ENCODE results near the gene COX6A1. TPM values are rescaled to one million over a fixed set of nuclear protein-coding genes. Genes with fewer than 3 reads are reported as not detected.

The COX6A1 gene
- total RNA-seq (2012; rRNA removed) = 325 and 378 TPM in 2 replicates

DNA sequence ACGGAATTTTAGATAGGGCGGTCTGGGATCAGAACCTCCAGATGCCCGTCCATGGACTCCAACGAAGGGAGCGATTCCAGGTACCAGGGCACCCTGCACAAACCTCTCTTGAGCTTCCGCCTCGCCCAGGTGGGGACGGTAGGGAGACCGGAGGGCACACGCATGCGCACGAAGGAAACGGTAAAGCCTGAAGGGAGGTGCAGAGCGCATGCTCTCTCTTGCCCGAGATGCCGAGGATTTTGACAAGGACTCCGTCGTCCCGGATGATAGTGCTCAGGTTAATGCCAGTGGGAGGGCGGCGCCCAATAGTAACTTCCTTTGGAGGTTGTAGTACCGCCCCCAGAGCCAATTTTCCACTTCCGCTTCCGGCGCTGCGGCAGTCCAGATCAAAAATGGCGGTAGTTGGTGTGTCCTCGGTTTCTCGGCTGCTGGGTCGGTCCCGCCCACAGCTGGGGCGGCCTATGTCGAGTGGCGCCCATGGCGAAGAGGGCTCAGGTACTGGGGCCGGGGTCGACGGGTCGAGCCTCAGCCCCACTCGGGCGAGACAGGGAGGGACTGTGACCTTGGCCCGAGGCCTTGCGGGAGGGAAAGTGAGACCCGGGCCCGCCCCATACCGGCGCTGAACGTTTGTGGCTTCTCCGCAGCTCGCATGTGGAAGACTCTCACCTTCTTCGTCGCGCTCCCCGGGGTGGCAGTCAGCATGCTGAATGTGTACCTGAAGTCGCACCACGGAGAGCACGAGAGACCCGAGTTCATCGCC, at the start of gene COX6A1:
Gene COX6A1 (plus strand): TSS at position 379 of the 760 bp plus-strand sequence. CDS start 14 bp downstream, at position 393.
- peak within 1 kb of the TSS; percentile 97 for H3K4me3 ChIP-seq (ENCODE audit: low read length)
- no peaks in the 10 kb centered on the region for H3K9me3 ChIP-seq (replicated peaks; ENCODE audit: low read length)
- peak within 1 kb of the TSS; percentile 95 for H3K4me2 ChIP-seq (ENCODE audit: low read length)
- peaks cover 9% of the 10 kb centered on the region for H3K36me3 ChIP-seq (ENCODE audit: insufficient read depth, low read length)
- H3K4me1 ChIP-seq (ENCODE audit: control insufficient read depth, insufficient read depth, low read length) = peaks cover 14% of the 10 kb centered on the region
- peak within 1 kb of the TSS; percentile 81 for H3K9ac ChIP-seq (ENCODE audit: low read depth, low read length)
- H3K27me3 ChIP-seq (ENCODE audit: control insufficient read depth, insufficient read depth, low read length) = peaks cover 5% of the 10 kb centered on the region

DNA sequence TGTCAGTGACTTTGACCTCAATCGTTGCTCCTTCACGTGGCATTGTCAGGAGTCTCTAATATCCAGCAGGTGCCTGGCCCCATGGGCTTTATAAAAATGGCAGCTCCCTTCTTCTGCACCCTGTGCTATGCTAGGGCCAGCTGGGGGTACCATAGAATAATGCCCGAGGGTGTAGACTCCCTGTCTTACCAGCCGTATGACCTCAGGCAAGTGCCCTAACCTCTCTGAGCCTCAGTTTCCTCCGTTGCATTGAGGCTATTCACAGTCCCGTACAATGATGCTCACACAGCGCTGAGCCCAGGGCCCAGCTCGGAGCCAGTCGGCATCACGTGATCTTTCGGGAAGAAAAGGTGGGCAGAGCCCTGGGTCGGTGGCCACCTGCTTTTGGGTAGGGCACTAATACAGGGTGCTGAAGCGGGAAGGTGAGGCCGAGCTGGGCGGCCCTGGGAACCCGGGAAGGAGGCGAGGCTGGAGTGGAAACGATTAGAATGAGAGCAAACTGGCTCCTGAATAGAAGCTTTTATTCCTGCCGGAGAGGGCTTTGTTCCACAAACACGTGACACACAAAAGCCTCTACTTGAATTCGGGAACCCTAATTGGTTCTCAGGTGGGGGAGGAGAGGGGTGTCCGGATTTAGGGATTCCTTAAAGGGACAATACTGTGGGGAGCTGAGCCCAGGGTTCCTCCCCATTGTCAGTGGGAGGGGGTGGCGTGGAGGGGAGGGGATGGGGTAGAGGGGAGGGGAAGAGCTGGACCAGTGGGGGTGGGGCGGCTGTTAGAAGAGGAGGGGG, 49.0 kb upstream of the COX6A1 start:
- Histone ChIP-seq H3K27me3 (ENCODE audit: control insufficient read depth, insufficient read depth, low read length) (peaks cover 45% of the 10 kb centered on the region), H3K4me3 (ENCODE audit: low read length) (no peak overlapping the region), H3K36me3 (ENCODE audit: insufficient read depth, low read length) (no peaks in the 10 kb centered on the region), H3K4me1 (ENCODE audit: control insufficient read depth, insufficient read depth, low read length) (no peaks in the 10 kb centered on the region), H3K9ac (ENCODE audit: low read depth, low read length) (no peak overlapping the region), H3K4me2 (ENCODE audit: low read length) (no peak overlapping the region), H3K9me3 (replicated peaks; ENCODE audit: low read length) (no peaks in the 10 kb centered on the region)

DNA sequence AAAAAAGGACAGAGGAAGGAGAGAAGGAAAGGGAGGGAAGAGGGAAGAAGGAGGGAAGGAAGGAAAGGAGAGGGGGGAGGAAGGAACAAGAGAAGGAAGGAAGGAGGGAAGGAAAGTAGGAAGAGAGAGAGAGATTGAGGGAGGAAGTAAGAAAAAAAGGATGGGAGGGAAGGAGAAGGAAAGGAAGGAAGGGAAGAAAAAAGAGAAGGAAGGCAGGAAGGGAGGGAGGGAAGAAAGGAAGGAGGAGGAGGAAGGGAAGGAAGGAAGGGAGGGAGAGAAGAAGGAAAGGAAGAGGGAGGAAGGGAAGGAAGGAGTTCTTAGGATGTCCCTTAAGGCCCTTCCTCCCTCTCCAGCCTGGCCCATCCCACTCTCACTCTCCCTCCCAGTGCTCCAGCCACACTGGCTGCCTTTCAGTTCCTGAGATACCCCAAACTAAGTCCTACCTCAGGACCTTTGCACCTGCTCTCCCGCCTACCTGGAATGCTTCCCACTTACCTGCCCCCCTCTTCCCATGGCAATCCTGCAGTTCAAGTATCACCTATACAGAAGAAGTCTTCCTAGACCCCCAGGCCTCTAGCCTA, 47.3 kb upstream of the COX6A1 start:
- Histone ChIP-seq H3K4me1 (ENCODE audit: control insufficient read depth, insufficient read depth, low read length) (no peaks in the 10 kb centered on the region), H3K9me3 (replicated peaks; ENCODE audit: low read length) (no peaks in the 10 kb centered on the region), H3K4me2 (ENCODE audit: low read length) (no peak overlapping the region), H3K36me3 (ENCODE audit: insufficient read depth, low read length) (no peaks in the 10 kb centered on the region), H3K27me3 (ENCODE audit: control insufficient read depth, insufficient read depth, low read length) (peaks cover 62% of the 10 kb centered on the region), H3K9ac (ENCODE audit: low read depth, low read length) (no peak overlapping the region), H3K4me3 (ENCODE audit: low read length) (no peak overlapping the region)

DNA sequence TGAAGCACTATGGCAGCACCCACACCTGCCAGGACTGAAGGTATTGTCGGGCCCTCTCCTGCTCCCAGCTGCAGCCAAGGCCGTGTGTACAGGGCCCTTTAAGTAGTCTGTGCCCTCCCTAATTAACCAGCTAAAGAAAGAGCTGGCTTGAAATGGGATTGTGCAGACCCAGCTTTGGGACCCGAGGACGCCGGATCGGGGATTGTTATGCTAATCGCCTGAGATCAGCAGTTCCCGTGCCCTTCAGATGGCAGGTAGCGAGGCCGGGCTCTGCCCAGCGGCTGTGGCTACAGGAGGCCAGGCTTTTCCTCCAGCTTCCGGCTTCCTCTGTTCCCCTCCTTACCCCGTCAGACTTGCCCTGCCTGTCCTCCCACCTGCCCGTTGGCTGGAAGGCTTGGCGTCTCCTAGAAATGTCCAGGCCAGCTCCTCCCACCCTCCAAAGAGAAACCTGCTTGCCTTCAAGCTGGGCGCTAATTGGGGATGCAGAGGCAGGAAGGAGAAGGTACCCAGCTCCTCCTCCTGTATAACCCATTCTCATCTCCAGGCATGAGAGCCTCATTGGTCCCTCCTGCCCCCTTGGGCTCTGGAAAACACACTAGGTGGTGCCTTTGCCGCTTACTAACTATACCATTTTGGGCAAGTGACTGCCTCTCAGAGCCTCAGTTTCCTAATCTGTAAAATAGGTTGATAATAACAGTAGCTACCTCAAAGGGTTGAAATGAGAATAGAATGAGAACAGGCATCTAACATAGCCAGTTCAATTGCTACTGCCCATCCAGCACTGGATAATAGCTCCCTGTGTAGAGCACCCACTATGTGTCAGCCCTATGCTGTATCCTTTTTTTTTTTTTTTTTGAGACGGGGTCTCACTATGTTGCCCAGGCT, 43.2 kb upstream of the COX6A1 start:
- no peak overlapping the region for H3K4me3 ChIP-seq (ENCODE audit: low read length)
- H3K9ac ChIP-seq (ENCODE audit: low read depth, low read length) = no peak overlapping the region
- H3K9me3 ChIP-seq (replicated peaks; ENCODE audit: low read length) = no peaks in the 10 kb centered on the region
- H3K36me3 ChIP-seq (ENCODE audit: insufficient read depth, low read length) = no peaks in the 10 kb centered on the region
- H3K27me3 ChIP-seq (ENCODE audit: control insufficient read depth, insufficient read depth, low read length) = peaks cover 63% of the 10 kb centered on the region
- no peaks in the 10 kb centered on the region for H3K4me1 ChIP-seq (ENCODE audit: control insufficient read depth, insufficient read depth, low read length)
- no peak overlapping the region for H3K4me2 ChIP-seq (ENCODE audit: low read length)

DNA sequence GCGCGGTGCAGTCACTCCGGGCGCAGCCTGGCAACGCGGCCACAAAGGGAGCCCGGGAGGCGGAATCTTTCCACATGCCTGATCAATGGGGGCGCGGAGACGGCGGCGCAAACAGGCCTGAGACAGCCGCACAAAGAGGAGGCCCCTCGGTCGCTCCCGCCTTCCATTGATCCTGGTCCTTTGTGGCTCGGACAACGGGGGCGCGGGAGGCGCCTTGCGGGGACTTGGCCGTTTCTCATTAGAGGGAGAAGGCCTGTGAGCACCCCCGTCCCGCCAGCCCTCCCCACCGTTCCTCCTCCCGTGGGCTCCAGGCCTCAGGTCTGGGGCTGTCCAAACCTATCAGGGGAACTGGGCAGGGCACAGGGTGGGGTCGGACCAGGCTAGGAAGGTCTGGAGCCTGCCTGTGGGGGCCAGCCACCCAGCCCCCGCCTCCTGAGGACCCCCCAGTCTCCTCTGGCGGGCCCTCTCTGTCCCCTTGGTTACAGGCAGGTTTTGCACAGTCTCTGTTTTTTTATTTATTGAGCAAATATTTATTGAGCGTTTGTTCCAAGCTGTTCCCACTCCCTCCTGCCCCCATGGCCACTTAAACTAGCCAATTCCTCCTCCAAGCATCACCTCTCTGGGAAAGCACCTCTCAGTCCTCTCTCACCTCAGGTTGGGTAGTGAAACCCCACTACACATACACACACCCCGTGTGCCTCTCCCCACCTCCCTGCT, 39.9 kb upstream of the COX6A1 start:
- Histone ChIP-seq H3K4me2 (ENCODE audit: low read length) (no peak overlapping the region), H3K27me3 (ENCODE audit: control insufficient read depth, insufficient read depth, low read length) (peaks cover 63% of the 10 kb centered on the region), H3K4me3 (ENCODE audit: low read length) (no peak overlapping the region), H3K36me3 (ENCODE audit: insufficient read depth, low read length) (no peaks in the 10 kb centered on the region), H3K9ac (ENCODE audit: low read depth, low read length) (no peak overlapping the region), H3K4me1 (ENCODE audit: control insufficient read depth, insufficient read depth, low read length) (no peaks in the 10 kb centered on the region), H3K9me3 (replicated peaks; ENCODE audit: low read length) (no peaks in the 10 kb centered on the region)

DNA sequence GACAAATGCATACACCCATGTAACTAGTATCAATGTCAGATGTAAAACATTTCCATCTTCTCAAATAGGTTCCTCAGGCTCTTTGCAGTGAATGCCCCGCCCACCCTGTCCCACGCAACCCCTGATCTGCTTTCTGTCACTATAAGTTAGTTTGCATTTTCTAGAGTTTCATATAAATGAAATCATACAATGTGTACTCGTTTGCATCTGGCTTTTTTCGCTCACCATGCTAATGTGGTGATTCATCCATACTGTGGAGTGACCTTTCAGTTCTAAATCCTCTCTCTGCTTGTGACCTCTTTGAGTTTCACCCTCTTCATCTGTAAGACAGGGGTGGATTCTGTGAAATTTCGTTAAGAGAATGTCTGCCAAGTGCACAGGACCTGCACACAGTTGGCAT, 38.4 kb upstream of the COX6A1 start:
- no peak overlapping the region for H3K4me3 ChIP-seq (ENCODE audit: low read length)
- H3K4me2 ChIP-seq (ENCODE audit: low read length) = no peak overlapping the region
- H3K9me3 ChIP-seq (replicated peaks; ENCODE audit: low read length) = no peaks in the 10 kb centered on the region
- no peaks in the 10 kb centered on the region for H3K4me1 ChIP-seq (ENCODE audit: control insufficient read depth, insufficient read depth, low read length)
- H3K9ac ChIP-seq (ENCODE audit: low read depth, low read length) = no peak overlapping the region
- H3K36me3 ChIP-seq (ENCODE audit: insufficient read depth, low read length) = no peaks in the 10 kb centered on the region
- H3K27me3 ChIP-seq (ENCODE audit: control insufficient read depth, insufficient read depth, low read length) = peaks cover 60% of the 10 kb centered on the region

DNA sequence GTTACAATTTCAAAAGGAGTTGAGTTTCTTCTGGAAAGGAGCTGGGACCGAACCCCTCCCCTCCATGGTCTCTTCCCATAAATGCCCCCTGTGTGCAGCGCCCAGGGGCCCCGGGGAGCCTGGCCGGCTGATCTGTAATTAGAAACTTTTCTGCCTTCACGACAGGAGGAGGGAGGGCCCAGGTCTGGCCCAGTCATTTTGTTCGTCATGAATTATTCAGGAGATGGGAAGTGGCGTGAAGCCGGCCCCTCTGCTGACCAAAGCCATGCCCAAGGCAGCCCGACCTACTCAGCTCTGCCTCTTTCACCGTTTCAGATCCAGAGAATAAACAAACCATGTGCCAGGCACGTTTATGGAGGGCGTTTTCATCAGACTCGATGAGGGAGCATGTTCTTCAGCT, 35.7 kb upstream of the COX6A1 start:
- Histone ChIP-seq H3K27me3 (ENCODE audit: control insufficient read depth, insufficient read depth, low read length) (peaks cover 47% of the 10 kb centered on the region), H3K4me2 (ENCODE audit: low read length) (no peak overlapping the region), H3K9ac (ENCODE audit: low read depth, low read length) (no peak overlapping the region), H3K4me1 (ENCODE audit: control insufficient read depth, insufficient read depth, low read length) (no peaks in the 10 kb centered on the region), H3K36me3 (ENCODE audit: insufficient read depth, low read length) (no peaks in the 10 kb centered on the region), H3K9me3 (replicated peaks; ENCODE audit: low read length) (no peaks in the 10 kb centered on the region), H3K4me3 (ENCODE audit: low read length) (no peak overlapping the region)

DNA sequence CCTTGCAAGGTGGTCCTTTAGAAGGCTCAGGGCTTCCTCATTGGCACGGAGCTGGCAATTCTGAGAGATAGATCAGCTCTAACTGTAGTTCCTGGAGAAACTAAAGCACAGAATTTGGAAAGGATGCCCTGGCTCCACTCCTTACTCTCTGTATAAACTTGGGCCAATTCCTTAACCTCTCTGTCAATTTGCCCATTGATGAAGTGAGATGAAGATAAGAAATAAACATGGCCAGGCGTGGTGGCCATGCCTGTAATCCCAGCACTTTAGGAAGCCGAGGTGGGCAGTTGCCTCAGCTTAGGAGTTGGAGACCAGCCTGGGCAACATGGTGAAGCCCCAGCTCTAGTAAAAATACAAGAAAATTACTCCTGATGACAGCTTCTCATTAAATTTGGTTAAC, 34.0 kb upstream of the COX6A1 start:
- no peak overlapping the region for H3K4me2 ChIP-seq (ENCODE audit: low read length)
- no peak overlapping the region for H3K4me3 ChIP-seq (ENCODE audit: low read length)
- no peaks in the 10 kb centered on the region for H3K9me3 ChIP-seq (replicated peaks; ENCODE audit: low read length)
- no peaks in the 10 kb centered on the region for H3K36me3 ChIP-seq (ENCODE audit: insufficient read depth, low read length)
- peaks cover 36% of the 10 kb centered on the region for H3K27me3 ChIP-seq (ENCODE audit: control insufficient read depth, insufficient read depth, low read length)
- H3K9ac ChIP-seq (ENCODE audit: low read depth, low read length) = no peak overlapping the region
- no peaks in the 10 kb centered on the region for H3K4me1 ChIP-seq (ENCODE audit: control insufficient read depth, insufficient read depth, low read length)

DNA sequence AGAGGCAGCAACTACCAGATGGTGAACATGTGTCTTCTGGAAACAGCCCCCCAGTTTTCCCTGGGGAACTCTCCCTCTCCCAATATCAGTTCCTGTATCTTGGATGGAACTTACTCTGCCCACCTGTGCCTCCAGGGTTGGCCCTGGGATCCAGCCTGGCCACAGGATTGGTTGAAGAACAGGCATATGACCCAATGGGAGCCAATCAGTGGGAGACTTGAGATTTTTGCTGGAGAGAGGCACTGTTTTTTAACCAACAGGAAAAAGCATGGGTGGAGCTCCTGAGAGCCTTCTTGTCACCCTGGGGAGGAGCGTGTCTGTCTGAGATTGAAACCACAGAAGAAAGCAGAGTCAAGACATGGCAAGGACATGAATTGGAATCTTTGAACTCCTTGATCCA, 33.6 kb upstream of the COX6A1 start:
- Histone ChIP-seq H3K4me3 (ENCODE audit: low read length) (no peak overlapping the region), H3K27me3 (ENCODE audit: control insufficient read depth, insufficient read depth, low read length) (peaks cover 34% of the 10 kb centered on the region), H3K9me3 (replicated peaks; ENCODE audit: low read length) (no peaks in the 10 kb centered on the region), H3K36me3 (ENCODE audit: insufficient read depth, low read length) (no peaks in the 10 kb centered on the region), H3K4me1 (ENCODE audit: control insufficient read depth, insufficient read depth, low read length) (no peaks in the 10 kb centered on the region), H3K4me2 (ENCODE audit: low read length) (no peak overlapping the region), H3K9ac (ENCODE audit: low read depth, low read length) (no peak overlapping the region)

DNA sequence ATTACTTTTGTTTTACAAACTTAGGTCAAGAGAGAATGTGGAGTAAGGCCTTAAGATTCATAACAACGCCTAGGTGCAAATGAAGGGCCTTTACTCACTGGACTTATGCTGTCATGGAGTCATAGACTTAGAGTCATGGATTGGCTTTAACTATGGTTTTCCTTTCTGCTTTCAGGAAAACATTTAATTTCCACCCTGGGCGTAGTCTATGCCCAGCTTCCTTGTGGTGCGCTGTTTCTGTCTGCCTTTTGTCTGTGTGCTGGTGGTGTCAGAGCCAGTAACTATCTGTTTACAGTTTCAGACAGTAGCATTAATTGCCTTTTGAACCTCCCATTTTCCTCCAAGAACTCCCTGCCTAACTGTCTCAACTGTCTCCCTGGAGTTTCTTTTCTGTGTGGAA, 31.8 kb upstream of the COX6A1 start:
- H3K36me3 ChIP-seq (ENCODE audit: insufficient read depth, low read length) = no peaks in the 10 kb centered on the region
- H3K9ac ChIP-seq (ENCODE audit: low read depth, low read length) = no peak overlapping the region
- H3K27me3 ChIP-seq (ENCODE audit: control insufficient read depth, insufficient read depth, low read length) = peaks cover 26% of the 10 kb centered on the region
- no peak overlapping the region for H3K4me3 ChIP-seq (ENCODE audit: low read length)
- no peaks in the 10 kb centered on the region for H3K9me3 ChIP-seq (replicated peaks; ENCODE audit: low read length)
- H3K4me2 ChIP-seq (ENCODE audit: low read length) = no peak overlapping the region
- H3K4me1 ChIP-seq (ENCODE audit: control insufficient read depth, insufficient read depth, low read length) = no peaks in the 10 kb centered on the region

All from skeletal muscle satellite cell (primary cell).